Lower lobe of right lung (tissue), 2 donors: ENCODE data around the gene SH2D3A. TPM values are rescaled to one million over a fixed set of nuclear protein-coding genes. Genes with fewer than 3 reads are reported as not detected.

Source experiments
- ATAC-seq, 2 donors: fragments of 200-7000 bp; cut with Tn5 transposase; one replicate each; pipeline ENCODE4 v1.9.1; 2020 to 2022; ENCODE audit warnings: mild to moderate bottlenecking in 2 of 2, moderate library complexity in 2 of 2
- DNase-seq: peaks from one replicate; pipeline ENCODE4 v3.0.0-alpha.2; 2020
- H3K27ac ChIP-seq: fragments of 200-600 bp; one replicate; pipeline ENCODE4 v1.8.0; 2022
- H3K27me3 ChIP-seq: fragments of 200-600 bp; one replicate; pipeline ENCODE4 v1.8.0; 2022; ENCODE audit warnings: low read depth
- H3K36me3 ChIP-seq: fragments of 200-600 bp; one replicate; pipeline ENCODE4 v1.8.0; 2022; ENCODE audit warnings: mild to moderate bottlenecking
- H3K4me1 ChIP-seq: fragments of 200-600 bp; one replicate; pipeline ENCODE4 v1.8.0; 2022
- H3K4me3 ChIP-seq: fragments of 200-600 bp; one replicate; pipeline ENCODE4 v1.8.0; 2022; ENCODE audit warnings: mild to moderate bottlenecking
- H3K9me3 ChIP-seq: fragments of 200-600 bp; one replicate; pipeline ENCODE4 v1.8.0; 2022
- CTCF ChIP-seq: fragments of 200-600 bp; IDR thresholded peaks from one replicate; pipeline ENCODE4 v1.8.0; 2022; ENCODE audit warnings: antibody characterized with exemption, mild to moderate bottlenecking
- intact Hi-C: fragments of 100-400 bp; cut with DNase I; formaldehyde crosslinking; loops from one replicate; pipeline ENCODE4 v1.11.0; 2022
- total RNA-seq: library from RNA; stranded (reverse); fragmentation: NEBNext Ultra II Directional; extraction: Animal tissue kit (Norgen Biotek cat#: 25700); gene quantifications from one replicate; pipeline ENCODE4 v1.2.1, GENCODE V29; 2021
- donor health status: DM: no; HTN: yes; CAD: no; lungs with severe emphysema.

SH2D3A gene
- total RNA-seq, 1 donor from 2014 or later: 21.2 TPM

- TF ChIP-seq CTCF: no peak
- H3K36me3 ChIP-seq: no peaks in the 10 kb centered on the region
- ATAC-seq (no peak), DNase-seq (no peak)
- no peaks in the 10 kb centered on the region for H3K27me3 ChIP-seq
- peaks cover 60% of the 10 kb centered on the region for H3K4me1 ChIP-seq
- no peaks in the 10 kb centered on the region for H3K9me3 ChIP-seq
- intact Hi-C loops: no loop called here
- H3K4me3 ChIP-seq: no peak overlapping the region
- H3K27ac ChIP-seq: no peak overlapping the region
These were observed 41.6 kb downstream of the SH2D3A start for GRCh38 chr19:6725513-6726231.

GRCh38 chr19:6724631-6725492, 42.4 kb downstream of the SH2D3A start:
- intact Hi-C loops: no loop called here
- H3K4me3 ChIP-seq: no peak overlapping the region
- H3K9me3 ChIP-seq: no peaks in the 10 kb centered on the region

GRCh38 chr19:6723738-6724137, 43.5 kb downstream of the SH2D3A start:
- intact Hi-C loops: no loop called here
- H3K4me3 ChIP-seq: no peak overlapping the region
- peaks cover 60% of the 10 kb centered on the region for H3K4me1 ChIP-seq
- DNase-seq: peak; percentile 45
- H3K27me3 ChIP-seq: no peaks in the 10 kb centered on the region
- no peak for ATAC-seq
- H3K36me3 ChIP-seq: no peaks in the 10 kb centered on the region
- peak overlapping the region; percentile 76 for H3K27ac ChIP-seq
- TF ChIP-seq CTCF: no peak
- H3K9me3 ChIP-seq: no peaks in the 10 kb centered on the region

More at GRCh38 chr19:6724631-6725492, 42.4 kb downstream of the SH2D3A start:
- H3K27me3 ChIP-seq: no peaks in the 10 kb centered on the region
- TF ChIP-seq CTCF: no peak
- H3K4me1 ChIP-seq: peaks cover 65% of the 10 kb centered on the region
- H3K27ac ChIP-seq: no peak overlapping the region
- DNase-seq: peak; percentile 3
- H3K36me3 ChIP-seq: no peaks in the 10 kb centered on the region
- ATAC-seq: no peak

GRCh38 chr19:6723108-6723618, 44.1 kb downstream of the SH2D3A start:
- intact Hi-C loops: no loop called here
- peaks cover 54% of the 10 kb centered on the region for H3K4me1 ChIP-seq
- DNase-seq (peak; percentile 65), ATAC-seq (peak; percentile 53 to 58)
- peak overlapping the region; percentile 8 for H3K4me3 ChIP-seq
- TF ChIP-seq CTCF: no peak
- H3K9me3 ChIP-seq: no peaks in the 10 kb centered on the region
- peaks cover 2% of the 10 kb centered on the region for H3K36me3 ChIP-seq
- no peaks in the 10 kb centered on the region for H3K27me3 ChIP-seq
- peak overlapping the region; percentile 76 for H3K27ac ChIP-seq

GRCh38 chr19:6721773-6722172, 45.5 kb downstream of the SH2D3A start:
- intact Hi-C loops: no loop called here
- H3K27me3 ChIP-seq: no peaks in the 10 kb centered on the region
- peaks cover 13% of the 10 kb centered on the region for H3K36me3 ChIP-seq
- TF ChIP-seq CTCF: no peak
- peaks cover 48% of the 10 kb centered on the region for H3K4me1 ChIP-seq
- ATAC-seq (peak in 1 of 2 donors; percentile 7), DNase-seq (no peak)
- no peaks in the 10 kb centered on the region for H3K9me3 ChIP-seq
- H3K4me3 ChIP-seq: no peak overlapping the region
- H3K27ac ChIP-seq: peak overlapping the region; percentile 76
